ENCODE results near the gene CCDC85A. TPM values are rescaled to one million over a fixed set of nuclear protein-coding genes. Genes with fewer than 3 reads are reported as not detected.

Gene CCDC85A
- total and polyA plus RNA-seq, 2 of the 8 experiments (the other 6 are each of a cell fraction or from before 2014, with no cell fraction given) = 0.20 TPM; not detected in 1

GRCh38 chr2:56204556-56204955 is 20.8 kb downstream of the CCDC85A start:
- no peak overlapping the region for H3K56ac ChIP-seq (replicated peaks; ENCODE audit: insufficient read length, low read depth, low read length)
- H3K23me2 ChIP-seq (ENCODE audit: low read depth, low read length) = no peaks in the 10 kb centered on the region; the same call in 1 of the 2 replicates
- no peak for TF ChIP-seq SP1 (IDR thresholded peaks at IDR 0.05; ENCODE audit: low read depth, low read length)
- TF ChIP-seq BACH1 (IDR thresholded peaks at IDR 0.05; ENCODE audit: low read length) = no peak
- no peak for TF ChIP-seq SIX5 (IDR thresholded peaks at IDR 0.05; ENCODE audit: low read depth, low read length)
- no peak for TF ChIP-seq ATF3 (IDR thresholded peaks at IDR 0.05; ENCODE audit: insufficient read depth, low read depth, low read length)
- no peak for TF ChIP-seq TEAD4 (IDR thresholded peaks at IDR 0.05; ENCODE audit: low read depth, low read length)
- no peak for TF ChIP-seq NRF1 (IDR thresholded peaks at IDR 0.05; ENCODE audit: low read depth, low read length)
- TF ChIP-seq HDAC2 (IDR thresholded peaks at IDR 0.05; ENCODE audit: borderline replicate concordance in 1 of 2, low read depth in 2 of 2, low read length in 2 of 2) = no peak
- TF ChIP-seq JUN (IDR thresholded peaks at IDR 0.05; ENCODE audit: low read depth, low read length) = no peak
- no peak for TF ChIP-seq USF2 (IDR thresholded peaks at IDR 0.05; ENCODE audit: low read length)
- no peak for TF ChIP-seq SRF (IDR thresholded peaks at IDR 0.05; ENCODE audit: low read depth, low read length)
- H4K91ac ChIP-seq (replicated peaks; ENCODE audit: insufficient read length, low read length) = no peak overlapping the region
- H3K4ac ChIP-seq (replicated peaks; ENCODE audit: insufficient read length, low read depth, low read length) = no peak overlapping the region
- H4K5ac ChIP-seq (ENCODE audit: insufficient read length, low read depth, low read length) = no peak overlapping the region
- no peak overlapping the region for H2AK5ac ChIP-seq (ENCODE audit: low read depth, low read length)
- no peak overlapping the region for H2BK12ac ChIP-seq (ENCODE audit: low read depth, low read length)
- no peak overlapping the region for H3K27ac ChIP-seq (ENCODE audit: low read depth, low read length)
- H3K4me2 ChIP-seq (ENCODE audit: insufficient read depth in 1 of 2, low read depth in 2 of 2, low read length in 2 of 2) = no peak overlapping the region
- no peak overlapping the region for H3K18ac ChIP-seq (ENCODE audit: extremely low read depth, low read length)
- no peaks in the 10 kb centered on the region for H3K79me1 ChIP-seq (ENCODE audit: low read depth, low read length)
- no peak overlapping the region for H2AFZ ChIP-seq (ENCODE audit: low read length)
- H3K14ac ChIP-seq (ENCODE audit: insufficient read length) = no peak overlapping the region
- FAIRE-seq = no peak
- no peaks in the 10 kb centered on the region for H3K4me1 ChIP-seq (replicated peaks in 1 of 4; ENCODE audit: control insufficient read depth in 3 of 4, insufficient read depth in 4 of 4, low read length in 3 of 4)
- H3K9ac ChIP-seq (replicated peaks in 1 of 4; ENCODE audit: extremely low read depth in 1 of 4, low read depth in 3 of 4, low read length in 3 of 4) = no peak overlapping the region
- H3K36me3 ChIP-seq (ENCODE audit: control insufficient read depth in 2 of 4, insufficient read depth in 4 of 4, low read length in 3 of 4) = no peaks in the 10 kb centered on the region
- CTCF ChIA-PET (ENCODE audit: partially characterized antibody) = interaction anchor here (0.6 kb wide), 1 partner anchor 13 kb away, joined by 3 read pairs; no protein-coding TSS in a partner anchor
- H2BK15ac ChIP-seq (ENCODE audit: low read length) = no peak overlapping the region
- POLR2A ChIA-PET (ENCODE audit: partially characterized antibody) = no interaction called here
- H4K8ac ChIP-seq (ENCODE audit: extremely low read depth, insufficient read depth, low read length) = no peak overlapping the region
- no peaks in the 10 kb centered on the region for H4K20me1 ChIP-seq (replicated peaks in 1 of 2; ENCODE audit: control insufficient read depth in 1 of 2, insufficient read depth in 2 of 2, low read length in 2 of 2)
- no peak overlapping the region for H2BK5ac ChIP-seq (ENCODE audit: low read depth, low read length)
- no peaks in the 10 kb centered on the region for H3K79me2 ChIP-seq (ENCODE audit: control insufficient read depth in 1 of 2, insufficient read depth in 2 of 2, low read length in 2 of 2)
- 98% methylated on average over 3 of the region's 3 CpGs; no CpG with 5 or more reads in 1 of the 2 experiments for WGBS, 2 experiments (ENCODE audit: extremely low coverage in 1 of 2, insufficient coverage in 1 of 2, insufficient read length in 1 of 2, insufficient replicate concordance in 2 of 2, low coverage in 1 of 2, low lambda C conversion rate in 2 of 2, missing lambda C conversion rate in 1 of 2)
- H2BK20ac ChIP-seq (ENCODE audit: low read length) = no peak overlapping the region
- no peak overlapping the region for H3K23ac ChIP-seq (ENCODE audit: insufficient read length)
- H2BK120ac ChIP-seq (replicated peaks; ENCODE audit: low read depth, low read length) = no peak overlapping the region
- H3K4me3 ChIP-seq (ENCODE audit: extremely low read depth in 1 of 4, insufficient read depth in 2 of 4, low read depth in 3 of 4, low read length in 4 of 4) = no peak overlapping the region
- no peak for DNase-seq (ENCODE audit: low read depth in 1 of 2, low spot score in 2 of 2)
- H3K9me3 ChIP-seq (ENCODE audit: insufficient read depth in 2 of 2, low read depth in 1 of 2, low read length in 1 of 2) = no peaks in the 10 kb centered on the region
- H3K27me3 ChIP-seq (replicated peaks in 1 of 4; ENCODE audit: control insufficient read depth in 3 of 4, extremely low read depth in 1 of 4, insufficient read depth in 3 of 4, low read length in 3 of 4) = no peaks in the 10 kb centered on the region

Data from H1 (cell line).